Right ventricle myocardium inferior (tissue), 1 donor: ENCODE results near the gene PSMC3IP. TPM values are rescaled to one million over a fixed set of nuclear protein-coding genes. Genes with fewer than 3 reads are reported as not detected.
"Not testable (repeated sequence)": the region's sequence is repeated elsewhere in the genome, so short reads cannot be mapped to it uniquely, and the experiment has no call there.

Experiments used
- ATAC-seq: fragments of 200-7000 bp; cut with Tn5 transposase; one replicate; pipeline ENCODE4 v1.9.1; 2020; ENCODE audit warnings: mild to moderate bottlenecking, moderate library complexity
- DNase-seq: peaks from one replicate; pipeline ENCODE4 v3.0.0; 2021; ENCODE audit errors: missing footprints
- intact Hi-C: fragments of 100-400 bp; cut with DNase I; formaldehyde crosslinking; loops from one replicate; pipeline ENCODE4 v1.11.0; 2022
- total RNA-seq: library from RNA; stranded (reverse); fragmentation: NEBNext Ultra II Directional; extraction: Animal tissue kit (Norgen Biotek cat#: 25700); gene quantifications from one replicate; pipeline ENCODE4 v1.2.1, GENCODE V29; 2021
- donor health status: DM: no; HTN: yes; CAD: no; lungs with severe emphysema.

Gene PSMC3IP
- total RNA-seq, 1 donor from 2014 or later = 3.4 TPM

GRCh38 chr17:42565523-42566214, 11.9 kb downstream of the PSMC3IP start:
- intact Hi-C loops = loop anchor here (5.0 kb wide), 1 partner anchor 42 kb away; the partner anchor contains the start of genes RETREG3 and TUBG1
- ATAC-seq = no peak
- DNase-seq = no peak

- intact Hi-C loops = loop anchor here (5.0 kb wide), 1 partner anchor 42 kb away; the partner anchor contains the start of genes RETREG3 and TUBG1
- ATAC-seq (no peak), DNase-seq (no peak)
Measured at GRCh38 chr17:42564815-42565522, 12.6 kb downstream of the PSMC3IP start.

GRCh38 chr17:42563950-42564349, 13.6 kb downstream of the PSMC3IP start:
- intact Hi-C loops = no loop called here
- DNase-seq (no peak), ATAC-seq (no peak)

GRCh38 chr17:42563543-42563942, 14.0 kb downstream of the PSMC3IP start:
- intact Hi-C loops = no loop called here
- ATAC-seq (no peak), DNase-seq (no peak)

- no peak for DNase-seq
- no peak for ATAC-seq
- intact Hi-C loops = no loop called here
Measured at GRCh38 chr17:42563143-42563509, 14.4 kb downstream of the PSMC3IP start.

- DNase-seq (no peak), ATAC-seq (no peak)
- intact Hi-C loops = no loop called here
Measured at GRCh38 chr17:42562388-42563142, 15.0 kb downstream of the PSMC3IP start.

GRCh38 chr17:42561897-42562387, 15.6 kb downstream of the PSMC3IP start, which contains the start of gene COASY:
TSS of gene COASY (plus strand) at chr17:42562148. CDS start at chr17:42562623, 475 bp downstream.
- peak; percentile 83 for ATAC-seq
- DNase-seq = peak; percentile 97
- intact Hi-C loops = no loop called here

- no peak for DNase-seq
- intact Hi-C loops = no loop called here
Measured at GRCh38 chr17:42560246-42560645, 17.3 kb downstream of the PSMC3IP start.

GRCh38 chr17:42559075-42559474, 18.5 kb downstream of the PSMC3IP start:
- intact Hi-C loops = no loop called here
- no peak for ATAC-seq

More at GRCh38 chr17:42560246-42560645, 17.3 kb downstream of the PSMC3IP start:
- no peak for ATAC-seq

GRCh38 chr17:42555961-42556617, 21.4 kb downstream of the PSMC3IP start:
- DNase-seq, ATAC-seq, intact Hi-C loops: not testable (repeated sequence)

More at GRCh38 chr17:42559075-42559474, 18.5 kb downstream of the PSMC3IP start:
- DNase-seq = no peak

- ATAC-seq = no peak
Measured at GRCh38 chr17:42555122-42555622, 22.4 kb downstream of the PSMC3IP start.

GRCh38 chr17:42554250-42555121, 23.0 kb downstream of the PSMC3IP start:
- intact Hi-C loops = no loop called here
- DNase-seq = peak; percentile 93
- peak; percentile 94 for ATAC-seq

More at GRCh38 chr17:42555122-42555622, 22.4 kb downstream of the PSMC3IP start:
- DNase-seq = no peak
- intact Hi-C loops = no loop called here

- DNase-seq (no peak), ATAC-seq (peak; percentile 21)
- intact Hi-C loops = no loop called here
Measured at GRCh38 chr17:42553866-42554249, 23.7 kb downstream of the PSMC3IP start.

- DNase-seq = no peak
- intact Hi-C loops = no loop called here
- peak; percentile 2 for ATAC-seq
Measured at GRCh38 chr17:42553161-42553818, 24.2 kb downstream of the PSMC3IP start.

- intact Hi-C loops, ATAC-seq, DNase-seq: not testable (repeated sequence)
Measured at GRCh38 chr17:42552736-42553135, 24.8 kb downstream of the PSMC3IP start, which contains the start of gene HSD17B1. TSS of gene HSD17B1 (plus strand) at chr17:42552923. CDS start at chr17:42552934, 11 bp downstream.

GRCh38 chr17:42548993-42549755, 28.4 kb downstream of the PSMC3IP start:
- DNase-seq = no peak
- ATAC-seq = no peak
- intact Hi-C loops = no loop called here
